ENCODE measurements around the gene FOXA1.

FOXA1 gene

DNA sequence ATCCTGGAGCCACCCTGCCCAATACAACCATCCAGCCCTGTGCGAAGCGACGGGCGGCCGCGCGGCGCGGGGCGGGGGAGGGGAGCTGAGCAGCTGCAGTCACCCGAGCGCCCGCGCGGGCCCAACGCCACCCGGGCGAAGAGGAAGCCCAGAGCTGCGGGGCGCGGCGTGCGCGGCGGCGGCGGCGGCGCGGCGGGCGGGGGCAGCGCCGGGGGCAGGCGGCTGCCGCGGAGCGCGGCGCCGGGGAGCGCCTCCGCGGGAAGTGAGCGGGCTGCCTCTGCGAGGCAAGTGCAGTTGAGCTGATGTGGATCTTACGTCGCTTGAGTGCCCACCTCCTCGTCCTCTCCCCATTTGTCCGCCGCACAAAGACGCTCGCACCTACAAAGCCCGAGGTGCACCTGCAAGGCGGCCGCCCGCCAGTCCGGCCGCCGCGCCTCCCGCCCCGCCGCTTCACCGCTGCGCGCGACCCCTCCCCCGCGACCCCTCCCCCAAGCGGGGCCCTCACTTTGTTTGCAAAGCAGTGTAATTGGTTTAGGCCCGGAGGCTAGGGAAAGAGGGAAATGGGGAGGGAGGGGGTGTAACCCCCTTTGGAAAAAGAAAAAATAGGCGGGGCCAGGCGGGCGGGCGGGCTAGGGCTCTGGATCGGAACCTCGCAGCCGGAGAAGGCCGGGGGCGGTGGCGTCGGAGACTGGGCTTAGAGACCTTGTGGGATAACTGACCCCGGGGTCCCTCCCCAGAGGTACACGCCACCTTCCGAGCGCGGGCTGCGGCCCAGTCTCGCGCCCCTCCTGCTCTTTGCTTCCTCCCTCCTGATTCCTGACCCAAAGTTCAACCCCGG is at the start of gene FOXA1, which contains the start of gene TTC6:
Gene FOXA1 (minus strand): TSS at position 279 of the 838 bp plus-strand sequence. CDS start 277 bp downstream, at position 2.
Gene TTC6 (plus strand): TSS at position 659 of the 838 bp plus-strand sequence. CDS start 26,436 bp downstream, outside the sequence.
- DNase-seq, result peak; percentile 71

- DNase-seq, result no peak
These were observed 48.7 kb upstream of the FOXA1 start for GRCh38 chr14:37643701-37644100.

GRCh38 chr14:37642125-37642524 is 47.1 kb upstream of the FOXA1 start:
- no peak for DNase-seq

- no peak for DNase-seq
These were observed 46.1 kb upstream of the FOXA1 start for GRCh38 chr14:37641117-37641516.

DNA sequence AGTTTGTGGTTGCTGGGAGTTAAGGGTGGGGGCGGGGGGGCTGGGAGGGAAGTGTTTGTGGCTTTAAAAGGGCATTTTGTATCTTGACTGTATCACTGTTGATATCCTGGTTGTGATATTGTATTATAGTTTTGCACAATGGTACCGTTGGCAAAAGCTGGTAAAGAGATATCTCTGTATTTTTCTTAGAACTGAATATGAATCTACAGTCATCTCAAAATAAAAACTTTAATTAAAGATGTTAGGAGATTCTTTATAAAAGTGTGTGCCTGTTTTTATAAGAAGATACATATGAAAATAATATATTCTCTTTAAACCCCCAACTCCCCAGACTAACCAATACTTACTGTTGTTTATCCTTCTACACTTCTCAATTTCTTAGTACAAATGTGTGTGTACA is 43.5 kb upstream of the FOXA1 start:
- DNase-seq, result no peak

GRCh38 chr14:37637341-37637740 is 42.3 kb upstream of the FOXA1 start:
- DNase-seq, result no peak

GRCh38 chr14:37625597-37626595 is 30.8 kb upstream of the FOXA1 start:
- DNase-seq, result no peak

DNA sequence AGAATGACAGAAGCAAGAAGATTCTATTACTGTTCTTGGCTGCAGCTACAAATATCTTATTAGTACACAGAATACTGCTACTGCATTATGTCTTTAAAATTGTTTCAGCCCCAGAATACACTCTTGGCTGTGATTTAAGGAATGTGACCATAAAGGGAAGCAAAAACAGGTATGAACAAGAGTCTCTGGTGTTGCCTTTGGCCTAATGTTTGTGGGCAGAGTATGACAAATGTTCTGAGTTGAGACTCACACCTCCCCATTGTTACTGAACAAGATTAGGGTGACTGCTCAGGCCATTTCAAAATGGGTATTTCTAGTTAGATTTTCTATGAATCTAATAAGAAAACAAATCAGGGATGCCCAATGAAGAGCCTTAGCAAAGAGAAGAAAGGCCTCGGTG is 28.9 kb upstream of the FOXA1 start:
- no peak for DNase-seq

DNA sequence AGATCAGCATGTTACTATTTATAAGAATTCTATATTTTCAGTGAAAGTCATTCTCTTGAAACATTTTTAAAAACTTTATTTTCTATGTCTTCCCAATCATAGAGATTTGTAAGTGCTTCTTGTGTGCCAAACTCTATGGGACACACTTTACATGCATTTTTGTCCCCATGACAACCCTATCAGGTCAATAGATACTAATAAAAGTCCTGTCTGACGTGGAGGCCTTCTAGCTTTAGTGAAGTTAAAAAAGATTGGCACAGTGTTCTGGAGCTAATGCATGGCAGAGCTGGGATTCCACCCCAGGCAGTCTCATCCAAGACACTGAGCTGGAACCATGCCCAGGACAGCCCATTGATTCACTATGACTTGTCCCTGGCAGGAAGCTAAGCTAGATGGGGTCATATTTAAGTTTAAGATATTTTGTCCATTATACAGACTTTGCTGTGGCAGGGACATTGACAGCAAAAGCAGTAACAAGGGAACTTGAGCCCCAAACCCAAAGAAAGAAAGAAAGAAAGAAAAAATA is 28.4 kb upstream of the FOXA1 start:
- no peak for DNase-seq

DNA sequence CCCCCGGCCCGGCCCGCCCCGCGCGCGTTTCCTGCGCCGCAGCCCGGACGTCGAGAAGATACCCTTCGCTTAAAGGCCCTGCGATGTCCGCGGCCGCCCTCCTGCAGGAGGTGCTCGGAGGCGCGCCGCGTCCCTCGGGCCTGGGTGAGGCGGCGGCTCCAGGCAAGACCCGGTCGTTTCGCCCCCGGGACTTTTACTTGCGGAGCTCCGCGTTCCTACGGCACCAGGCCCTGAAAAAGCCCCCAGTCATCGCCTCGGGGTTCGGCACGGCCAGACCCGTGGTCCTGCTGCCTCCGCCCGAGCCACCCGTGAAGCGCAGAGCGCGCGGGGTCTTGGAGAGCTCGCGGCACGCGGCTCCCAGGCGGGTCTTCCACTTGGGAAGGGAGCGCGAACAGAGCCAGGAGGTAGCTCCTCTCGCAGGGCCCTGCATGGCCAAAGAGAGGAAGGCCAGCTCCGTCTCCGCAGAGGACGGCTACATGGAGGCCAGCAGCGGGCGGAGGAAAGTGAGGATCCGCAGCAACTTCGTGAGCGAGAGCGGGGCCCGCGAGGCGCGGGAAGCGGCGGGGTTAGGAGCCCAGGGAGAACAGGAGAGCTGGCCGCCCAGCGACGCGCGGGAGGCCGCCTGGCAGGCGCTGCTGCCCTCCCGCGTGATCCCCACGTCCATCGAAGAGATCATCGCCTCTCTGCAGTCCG is 27.3 kb upstream of the FOXA1 start:
- DNase-seq, result no peak

GRCh38 chr14:37620856-37621255 is 25.8 kb upstream of the FOXA1 start:
- DNase-seq, result no peak

GRCh38 chr14:37618498-37619028 is 23.5 kb upstream of the FOXA1 start:
- no peak for DNase-seq

- no peak for DNase-seq
These were observed 22.9 kb upstream of the FOXA1 start for GRCh38 chr14:37617864-37618365.

- no peak for DNase-seq
These were observed 21.8 kb upstream of the FOXA1 start for GRCh38 chr14:37616853-37617252.

DNA sequence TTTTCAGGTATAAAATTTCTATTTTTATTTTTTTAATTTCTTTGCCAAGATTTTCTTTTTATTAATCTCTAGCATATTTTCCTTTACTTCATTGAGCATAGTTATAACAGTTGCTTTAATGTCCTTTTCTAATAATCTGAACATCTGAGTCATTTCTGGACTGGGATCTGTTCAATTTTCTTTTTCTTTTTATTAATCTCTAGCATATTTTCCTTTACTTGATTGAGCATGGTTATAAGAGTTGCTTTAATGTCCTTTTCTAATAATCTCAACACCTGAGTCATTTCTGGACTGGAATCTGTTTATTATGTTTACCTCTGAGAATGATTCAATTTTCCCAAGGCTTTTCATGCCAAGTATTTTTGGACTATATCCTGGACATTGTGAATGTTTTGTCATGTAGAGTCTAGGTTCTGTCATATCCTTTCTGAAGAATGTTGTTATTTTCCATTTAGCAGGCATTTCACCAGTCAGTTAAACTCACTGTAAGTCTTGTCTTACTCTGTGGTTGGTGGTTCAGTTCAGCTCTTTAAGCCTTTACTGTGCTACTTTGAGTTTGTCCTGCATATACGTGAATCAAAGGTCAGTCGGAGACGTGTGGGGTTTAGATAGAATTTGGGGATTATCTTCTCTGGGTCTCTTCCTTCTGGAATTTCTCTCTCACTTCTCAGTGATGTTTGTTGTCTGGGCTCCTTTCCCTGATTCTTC is 20.7 kb upstream of the FOXA1 start:
- DNase-seq, result no peak

DNA sequence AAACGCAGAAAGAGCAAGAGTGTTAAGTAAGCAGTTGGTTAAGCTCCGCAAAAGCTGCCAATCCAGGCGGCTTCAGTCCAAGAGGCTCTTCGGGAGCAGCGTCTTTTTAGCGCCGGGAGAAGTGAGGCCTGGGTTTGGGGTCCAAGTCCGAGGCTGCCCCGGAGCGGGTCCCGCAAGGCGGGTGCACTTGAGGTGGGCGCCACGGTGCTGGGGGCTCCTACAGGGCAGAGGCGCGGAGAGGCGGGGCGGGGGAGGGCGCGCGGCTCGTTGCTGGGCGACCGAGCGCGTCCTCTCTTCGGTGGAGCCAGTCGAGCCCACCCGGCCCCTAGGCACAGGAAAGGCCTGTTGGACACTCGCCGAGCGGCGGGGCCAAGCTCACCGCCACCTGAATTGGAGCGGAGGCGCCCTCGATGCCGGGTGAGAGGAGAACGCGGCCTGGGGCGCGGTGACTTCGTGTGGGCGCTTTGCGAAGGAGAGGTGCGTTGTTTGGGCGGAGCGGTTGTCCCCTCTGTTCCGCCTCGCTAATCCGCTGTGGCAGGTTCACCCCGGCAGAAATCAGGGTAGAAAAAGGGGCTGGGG is 16.0 kb upstream of the FOXA1 start:
- DNase-seq, result no peak

- DNase-seq, result no peak
These were observed 13.6 kb upstream of the FOXA1 start for GRCh38 chr14:37608649-37609048.

DNA sequence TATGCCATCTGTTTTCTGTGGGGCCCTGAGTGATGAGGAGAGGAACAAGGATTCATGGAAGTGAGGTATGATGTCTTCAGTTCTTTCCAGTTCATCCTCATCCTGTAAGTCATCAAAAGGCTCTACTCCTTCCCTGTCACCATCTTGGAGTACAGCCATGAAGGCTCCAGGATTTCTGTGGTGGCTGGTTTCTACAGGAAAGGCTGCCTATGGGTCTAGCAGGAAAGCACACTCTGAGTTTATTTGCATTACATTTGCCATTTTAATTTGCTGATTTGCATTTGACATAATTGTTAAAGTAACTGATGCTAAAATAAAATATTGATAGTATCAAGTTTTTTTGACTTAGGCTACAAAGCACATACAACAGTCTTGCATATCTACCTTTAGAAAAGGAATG is 11.6 kb upstream of the FOXA1 start:
- no peak for DNase-seq

DNA sequence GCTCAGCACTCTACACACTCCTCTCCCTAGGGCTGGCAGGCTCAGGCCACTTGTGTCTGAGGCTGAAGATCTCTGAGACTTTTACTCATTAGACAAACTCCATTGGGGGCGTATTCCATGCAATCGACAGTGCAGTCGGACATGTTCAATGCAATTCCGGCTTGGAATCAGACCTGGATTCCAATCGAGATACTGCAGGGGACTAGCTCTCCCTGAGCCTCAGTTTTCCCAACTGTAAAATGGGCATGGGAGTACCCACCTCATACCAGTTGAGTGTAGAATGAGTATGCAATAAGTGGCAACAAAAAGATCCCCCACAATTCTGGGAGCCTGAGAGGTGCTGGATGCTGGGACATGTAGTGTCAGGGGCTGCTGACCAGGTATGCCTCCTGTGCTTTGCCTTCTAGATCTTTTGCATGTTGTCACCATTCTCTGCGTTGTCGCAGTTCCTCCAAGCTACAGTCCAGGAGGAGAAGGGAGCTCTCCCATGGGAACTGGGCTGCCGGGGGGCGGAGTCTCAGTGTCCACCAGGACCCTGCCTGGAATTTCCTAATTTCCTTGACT is 8.7 kb upstream of the FOXA1 start:
- DNase-seq, result no peak

- no peak for DNase-seq
These were observed 7.8 kb upstream of the FOXA1 start for GRCh38 chr14:37602605-37603453.

Measured in NCI-H2227 treated with DMSO at 0.1 percent for 48 hours (cell line).